Thyroid gland (tissue), 4 donors: ENCODE measurements around the gene STAM2.

Source experiments
- CTCF ChIP-seq, 6 experiments: fragments of 200-600 bp in 3 of 6; fragments of 450-650 bp in 3 of 6; sonication (generic) in 3 of 6; IDR thresholded peaks; one replicate each; pipeline ENCODE4 v1.5.1; 2016 to 2019; ENCODE audit warnings: antibody characterized with exemption in 6 of 6, mild to moderate bottlenecking in 2 of 6, inconsistent platforms in 1 of 6, moderate library complexity in 1 of 6
- POLR2A ChIP-seq, 2 donors: fragments of 450-650 bp; IDR thresholded peaks; one replicate each; pipeline ENCODE4 v1.6.1; 2017; ENCODE audit warnings: antibody characterized with exemption in 2 of 2, mild to moderate bottlenecking in 2 of 2, moderate library complexity in 1 of 2

GRCh38 chr2:152078662-152079061 is 96.9 kb downstream of the STAM2 start:
- TF ChIP-seq CTCF (IDR thresholded peaks at IDR 0.05) (no peak), POLR2A (IDR thresholded peaks at IDR 0.05) (no peak)
